HEK293 (cell line): Measurements from ENCODE around the gene PYGO2.

ENCODE experiments used
- BCL11B ChIP-seq: fragments of 450-650 bp; formaldehyde crosslinking; IDR thresholded peaks from 2 replicates; pipeline ENCODE4 v1.5.1; 2016; ENCODE audit warnings: low read depth, missing biosample characterization, missing genetic modification characterization
- PBX3 ChIP-seq: sonication (generic); formaldehyde crosslinking; IDR thresholded peaks from 2 replicates; pipeline ENCODE4 v1.8.1; 2022; ENCODE audit warnings: mild to moderate bottlenecking, moderate library complexity, missing genetic modification reagents
- PRDM10 ChIP-seq: fragments of 450-650 bp; formaldehyde crosslinking; IDR thresholded peaks from 2 replicates; pipeline ENCODE4 v1.5.1; 2016; ENCODE audit warnings: missing biosample characterization, missing genetic modification characterization
- TSHZ1 ChIP-seq: fragments of 450-650 bp; formaldehyde crosslinking; IDR thresholded peaks from 2 replicates; pipeline ENCODE4 v1.5.1; 2016; ENCODE audit warnings: missing biosample characterization, missing genetic modification characterization, borderline replicate concordance
- YY2 ChIP-seq: fragments of 450-650 bp; formaldehyde crosslinking; IDR thresholded peaks from 2 replicates; pipeline ENCODE4 v1.5.1; 2016; ENCODE audit warnings: missing biosample characterization, missing genetic modification characterization
- ZBTB17 ChIP-seq: fragments of 450-650 bp; formaldehyde crosslinking; IDR thresholded peaks from 2 replicates; pipeline ENCODE4 v1.5.1; 2016; ENCODE audit warnings: missing biosample characterization, missing genetic modification characterization
- ZBTB44 ChIP-seq: fragments of 450-650 bp; IDR thresholded peaks from 2 replicates; pipeline ENCODE4 v1.5.1; 2018; ENCODE audit warnings: missing biosample characterization, mild to moderate bottlenecking, missing genetic modification characterization
- ZNF214 ChIP-seq: fragments of 450-650 bp; formaldehyde crosslinking; IDR thresholded peaks from 2 replicates; pipeline ENCODE4 v1.5.1; 2017; ENCODE audit warnings: missing biosample characterization, mild to moderate bottlenecking, missing genetic modification characterization, borderline replicate concordance
- ZNF24 ChIP-seq: fragments of 450-650 bp; formaldehyde crosslinking; IDR thresholded peaks from 2 replicates; pipeline ENCODE4 v1.5.1; 2016; ENCODE audit warnings: missing biosample characterization, missing genetic modification characterization
- ZNF513 ChIP-seq: fragments of 450-650 bp; IDR thresholded peaks from 2 replicates; pipeline ENCODE4 v1.5.1; 2018; ENCODE audit warnings: missing biosample characterization, missing genetic modification characterization
- ZNF558 ChIP-seq: fragments of 450-650 bp; formaldehyde crosslinking; IDR thresholded peaks from 2 replicates; pipeline ENCODE4 v1.5.1; 2016; ENCODE audit warnings: missing biosample characterization, missing genetic modification characterization
- ZNF610 ChIP-seq: fragments of 450-650 bp; formaldehyde crosslinking; IDR thresholded peaks from 2 replicates; pipeline ENCODE4 v1.5.1; 2016; ENCODE audit warnings: missing biosample characterization, missing genetic modification characterization, borderline replicate concordance
- ZNF624 ChIP-seq: fragments of 450-650 bp; formaldehyde crosslinking; IDR thresholded peaks from 2 replicates; pipeline ENCODE4 v1.5.1; 2017; ENCODE audit warnings: missing biosample characterization, missing genetic modification characterization
- ZNF660 ChIP-seq: fragments of 450-650 bp; IDR thresholded peaks from 2 replicates; pipeline ENCODE4 v1.5.1; 2018; ENCODE audit warnings: missing biosample characterization, mild to moderate bottlenecking, missing genetic modification characterization
- ZNF701 ChIP-seq: fragments of 450-650 bp; formaldehyde crosslinking; IDR thresholded peaks from 2 replicates; pipeline ENCODE4 v1.5.1; 2016; ENCODE audit warnings: missing biosample characterization, missing genetic modification characterization
- ZNF785 ChIP-seq: fragments of 450-650 bp; formaldehyde crosslinking; IDR thresholded peaks from 2 replicates; pipeline ENCODE4 v1.5.1; 2016; ENCODE audit warnings: missing biosample characterization, missing genetic modification characterization
- TF ChIP-seq, protein P1 (sequence below): fragments of 450-650 bp; formaldehyde crosslinking; IDR thresholded peaks from 2 replicates; pipeline ENCODE4 v1.5.1; 2017; ENCODE audit warnings: missing biosample characterization, missing genetic modification characterization

The PYGO2 gene

DNA sequence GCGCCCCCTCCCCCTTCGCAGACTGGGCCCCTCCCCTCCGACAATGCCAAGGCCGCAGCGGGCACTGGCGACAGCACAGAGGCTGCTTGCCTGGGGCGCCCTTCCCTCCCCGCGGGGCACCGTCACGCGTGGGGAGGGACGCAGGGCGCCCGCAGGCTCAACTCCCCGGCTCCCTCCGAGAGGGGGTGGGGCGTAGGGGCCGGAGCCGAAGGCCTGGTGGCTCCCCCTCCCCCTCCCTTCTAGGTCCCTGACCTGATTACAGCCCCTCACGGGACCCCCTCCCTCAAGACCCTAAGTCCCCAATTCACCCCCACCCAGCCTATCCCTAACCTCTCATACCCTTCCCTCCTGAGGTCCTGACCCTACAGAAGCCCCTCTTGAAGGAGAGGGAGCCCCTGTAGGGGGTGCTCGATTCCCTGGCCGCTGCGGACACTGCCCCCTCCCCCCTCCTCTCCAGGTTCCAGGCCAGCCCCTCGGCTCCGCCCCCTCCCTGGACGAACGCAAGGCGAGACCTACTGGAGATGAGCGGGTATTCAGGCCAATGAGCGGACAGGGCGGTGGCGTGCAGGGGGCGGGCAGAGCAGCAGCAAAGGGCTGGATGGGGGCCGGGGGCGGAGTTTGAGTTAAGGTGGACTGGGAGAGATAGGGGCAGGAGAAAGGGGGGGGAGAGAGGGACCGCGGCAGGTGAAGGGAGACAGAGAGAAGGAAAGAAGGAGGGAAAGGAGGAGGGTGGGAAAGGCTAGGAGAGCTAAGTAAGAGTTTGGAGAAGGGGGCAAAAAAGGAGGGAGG is 40.3 kb upstream of the PYGO2 start (continued):
- peak; percentile 71 for TF ChIP-seq TSHZ1 (tag by site-specific recombination)
- peak; percentile 95 for TF ChIP-seq BCL11B (tag by site-specific recombination)
- TF ChIP-seq ZNF701 (tag by site-specific recombination), result no peak
- TF ChIP-seq ZNF24, result no peak; the same call in 1 of the 2 replicates
- no peak; the same call in 1 of the 2 replicates for TF ChIP-seq ZNF513 (tag by site-specific recombination)
- TF ChIP-seq ZNF610, result no peak
- TF ChIP-seq ZNF214, result no peak
- TF ChIP-seq ZNF660 (tag by site-specific recombination), result no peak
- no peak for TF ChIP-seq ZNF558 (tag by site-specific recombination)
- TF ChIP-seq ZBTB44, result no peak
- no peak for TF ChIP-seq ZNF624 (tag by site-specific recombination)
- peak; percentile 79 for TF ChIP-seq PRDM10 (tag by site-specific recombination)
- TF ChIP-seq PBX3 (CRISPR knock-in tag), result peak; percentile 56; the same call in 1 of the 2 replicates
- TF ChIP-seq, protein P1, sequence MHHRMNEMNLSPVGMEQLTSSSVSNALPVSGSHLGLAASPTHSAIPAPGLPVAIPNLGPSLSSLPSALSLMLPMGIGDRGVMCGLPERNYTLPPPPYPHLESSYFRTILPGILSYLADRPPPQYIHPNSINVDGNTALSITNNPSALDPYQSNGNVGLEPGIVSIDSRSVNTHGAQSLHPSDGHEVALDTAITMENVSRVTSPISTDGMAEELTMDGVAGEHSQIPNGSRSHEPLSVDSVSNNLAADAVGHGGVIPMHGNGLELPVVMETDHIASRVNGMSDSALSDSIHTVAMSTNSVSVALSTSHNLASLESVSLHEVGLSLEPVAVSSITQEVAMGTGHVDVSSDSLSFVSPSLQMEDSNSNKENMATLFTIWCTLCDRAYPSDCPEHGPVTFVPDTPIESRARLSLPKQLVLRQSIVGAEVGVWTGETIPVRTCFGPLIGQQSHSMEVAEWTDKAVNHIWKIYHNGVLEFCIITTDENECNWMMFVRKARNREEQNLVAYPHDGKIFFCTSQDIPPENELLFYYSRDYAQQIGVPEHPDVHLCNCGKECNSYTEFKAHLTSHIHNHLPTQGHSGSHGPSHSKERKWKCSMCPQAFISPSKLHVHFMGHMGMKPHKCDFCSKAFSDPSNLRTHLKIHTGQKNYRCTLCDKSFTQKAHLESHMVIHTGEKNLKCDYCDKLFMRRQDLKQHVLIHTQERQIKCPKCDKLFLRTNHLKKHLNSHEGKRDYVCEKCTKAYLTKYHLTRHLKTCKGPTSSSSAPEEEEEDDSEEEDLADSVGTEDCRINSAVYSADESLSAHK (tag by site-specific recombination), result no peak
- peak; percentile 95 for TF ChIP-seq ZBTB17 (tag by site-specific recombination)
- peak; percentile 98 for TF ChIP-seq ZNF785 (tag by site-specific recombination)
- no peak for TF ChIP-seq YY2 (tag by site-specific recombination)
